Endometrial microvascular endothelial cells (primary cell): Measurements from ENCODE around the gene SMOC2. TPM values are rescaled to one million over a fixed set of nuclear protein-coding genes. Genes with fewer than 3 reads are reported as not detected.
"Not testable (repeated sequence)": the region's sequence is repeated elsewhere in the genome, so short reads cannot be mapped to it uniquely, and the experiment has no call there.

Experiments used
- in situ Hi-C: cut with HindIII; loops from 2 replicates; pipeline ENCODE4 v1.10.0; 2017; ENCODE audit warnings: low sequenced_read_pairs, low pct_unique_long_range_greater_than_20kb; ENCODE audit errors: inconsistent ontology term
- total RNA-seq: library from RNA; depleted of rRNA; stranded (reverse); fragments of >200 nt; gene quantifications from one replicate; pipeline ENCODE4 v1.2.3, GENCODE V29; 2015; ENCODE audit errors: inconsistent ontology term

The SMOC2 gene
- total RNA-seq, 1 donor from 2014 or later: not detected

DNA sequence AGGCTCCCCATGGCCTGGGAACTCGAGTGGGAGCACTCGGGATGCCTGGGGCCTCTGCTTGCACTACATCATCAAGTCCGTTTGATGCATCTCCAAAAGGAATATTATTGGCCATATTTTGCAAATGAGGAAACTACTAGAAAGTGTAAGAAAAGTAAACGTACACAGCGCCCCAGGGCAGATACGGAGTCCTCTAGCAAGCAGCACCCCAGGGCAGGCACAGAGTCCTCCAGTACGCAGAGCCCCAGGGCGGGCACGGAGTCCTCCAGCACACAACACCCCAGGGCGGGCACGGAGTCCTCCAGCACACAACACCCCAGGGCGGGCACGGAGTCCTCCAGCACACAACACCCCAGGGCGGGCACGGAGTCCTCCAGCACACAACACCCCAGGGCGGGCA is 264.3 kb downstream of the SMOC2 start:
- in situ Hi-C loops: not testable (repeated sequence)

DNA sequence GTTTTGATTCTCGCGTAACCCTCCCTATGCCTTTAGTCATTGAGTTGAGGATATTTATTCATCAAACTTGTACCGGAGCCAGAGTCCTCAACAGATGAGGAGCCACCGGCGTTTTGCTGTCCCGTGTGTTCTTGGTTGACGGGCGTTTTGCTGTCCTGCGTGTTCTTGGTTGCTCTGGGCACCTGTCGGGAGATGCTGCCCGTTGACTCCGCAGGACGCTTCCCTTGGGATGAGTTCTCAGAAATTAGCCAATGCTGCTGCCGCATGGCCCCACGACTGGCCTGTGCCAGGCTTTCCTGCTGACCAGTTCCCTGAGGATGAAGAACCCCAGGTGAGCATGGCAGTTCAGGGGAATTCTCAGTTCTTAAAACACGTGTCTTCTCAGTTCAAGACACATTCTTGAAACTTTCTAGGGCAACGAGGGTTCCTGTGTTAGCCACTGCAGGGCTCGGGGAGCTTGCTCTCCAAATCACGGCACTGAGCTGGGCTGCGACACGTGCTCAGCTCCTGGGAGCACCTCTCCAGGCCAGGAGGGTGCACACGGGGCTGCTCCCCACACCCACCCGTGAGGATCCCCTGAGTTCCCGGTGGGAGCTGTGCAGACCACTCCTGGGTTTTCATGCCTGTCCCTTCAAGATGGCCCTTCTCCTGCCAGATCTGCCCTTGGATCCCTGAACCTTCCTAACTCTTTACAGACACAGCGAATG is 265.6 kb downstream of the SMOC2 start:
- in situ Hi-C loops: no loop called here

- in situ Hi-C loops: no loop called here
Measured at GRCh38 chr6:168708526-168708925, 267.5 kb downstream of the SMOC2 start.

GRCh38 chr6:168708984-168709383 is 268.0 kb downstream of the SMOC2 start:
- in situ Hi-C loops: no loop called here

DNA sequence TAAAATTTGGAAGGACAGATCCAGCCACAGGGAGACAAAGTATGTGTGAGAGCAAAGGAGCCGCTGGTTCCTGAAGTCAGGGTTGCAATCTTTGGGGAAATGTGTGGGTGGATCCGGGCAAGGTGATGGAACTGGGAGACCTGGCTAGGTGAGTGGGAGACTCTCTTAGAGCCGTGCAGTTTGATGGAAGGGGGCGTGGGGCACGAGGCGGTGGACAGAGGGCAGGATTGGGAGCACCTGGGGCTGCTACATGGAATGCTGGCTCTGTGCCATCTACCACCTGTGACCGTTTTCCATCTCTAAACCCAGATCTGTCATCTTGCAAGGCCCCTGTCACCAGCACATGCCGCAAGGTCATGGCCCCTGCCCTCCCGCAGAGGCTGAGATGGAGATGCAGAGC is 268.4 kb downstream of the SMOC2 start:
- in situ Hi-C loops: no loop called here

DNA sequence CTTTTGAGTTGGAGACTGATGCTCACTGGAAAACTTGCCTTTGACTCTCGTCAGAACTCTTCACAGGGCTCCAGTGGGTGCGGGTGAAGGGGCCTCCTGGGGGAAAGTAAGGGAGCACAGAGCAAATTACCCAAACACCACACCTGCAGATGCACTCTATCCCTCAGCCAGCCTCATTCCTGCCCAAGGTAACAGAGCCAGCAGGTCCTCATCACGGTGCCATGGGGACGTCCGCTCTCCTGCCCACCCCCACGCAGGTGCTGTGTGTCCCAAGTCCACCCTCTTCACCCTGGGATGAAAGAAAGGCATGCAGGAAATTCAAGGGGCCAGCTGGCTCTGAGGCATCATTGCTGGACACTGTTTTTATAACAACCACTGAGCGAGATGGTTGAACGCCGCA is 269.0 kb downstream of the SMOC2 start:
- in situ Hi-C loops: no loop called here

DNA sequence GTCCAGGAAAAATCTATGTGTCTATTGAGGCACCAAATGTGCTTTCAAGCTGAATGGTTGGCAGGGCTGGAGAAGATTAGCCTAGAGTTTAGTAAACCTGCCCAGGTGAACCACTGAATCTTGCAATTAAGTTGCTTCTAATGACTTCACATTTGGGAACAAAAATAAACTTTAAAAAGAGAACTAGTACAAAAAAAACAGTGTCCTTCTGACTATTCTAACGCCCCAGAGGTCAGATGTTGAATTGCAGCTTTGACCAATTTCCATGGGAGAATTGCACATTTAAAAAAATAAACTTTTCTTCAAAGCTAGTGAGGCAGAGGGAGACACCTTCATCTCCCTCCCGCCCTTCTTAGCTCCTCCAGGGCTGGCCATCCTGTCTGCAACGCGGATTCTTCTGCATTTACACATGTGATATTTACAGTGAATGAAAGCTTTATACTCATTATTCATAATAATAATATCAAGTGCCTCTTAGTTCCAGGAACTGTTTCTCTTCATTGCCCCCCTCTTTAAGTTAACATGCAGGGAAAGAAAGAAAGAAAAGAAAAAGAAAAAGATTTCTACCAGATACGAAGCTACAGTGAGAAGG is 270.2 kb downstream of the SMOC2 start:
- in situ Hi-C loops: no loop called here

DNA sequence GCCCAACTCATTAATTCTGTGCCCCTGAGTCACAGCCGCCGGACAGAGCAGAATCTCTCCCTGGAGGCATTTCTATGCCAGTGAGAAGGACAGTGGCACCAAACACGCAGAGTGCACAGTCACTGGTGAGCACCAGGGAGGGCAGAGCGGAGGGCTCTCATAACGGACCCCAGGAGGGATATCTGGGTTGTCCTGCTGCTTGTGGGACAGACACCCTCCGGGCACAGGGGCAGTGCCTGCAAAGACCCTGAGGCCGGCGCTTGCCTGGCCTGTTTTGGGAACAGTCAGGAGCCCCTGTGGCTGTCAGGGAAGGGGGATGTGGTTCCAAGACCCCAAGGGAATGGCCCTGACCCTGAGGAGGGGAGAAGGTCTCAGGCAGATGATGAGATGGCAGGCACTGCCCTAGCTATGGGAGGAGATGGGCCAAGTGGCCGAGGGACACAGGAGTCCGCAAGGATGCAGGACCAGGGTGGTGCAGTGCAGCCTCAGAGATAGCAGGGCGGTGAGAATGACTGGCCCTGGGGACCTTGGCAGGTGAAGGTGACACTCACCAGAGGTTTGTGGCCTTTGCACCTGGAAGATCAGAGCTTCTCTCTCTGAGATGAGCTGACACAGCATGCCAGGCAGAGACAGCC is 270.8 kb downstream of the SMOC2 start:
- in situ Hi-C loops: no loop called here

- in situ Hi-C loops: no loop called here
Measured at GRCh38 chr6:168712993-168713392, 272.0 kb downstream of the SMOC2 start.

GRCh38 chr6:168713839-168714238 is 272.9 kb downstream of the SMOC2 start:
- in situ Hi-C loops: no loop called here

DNA sequence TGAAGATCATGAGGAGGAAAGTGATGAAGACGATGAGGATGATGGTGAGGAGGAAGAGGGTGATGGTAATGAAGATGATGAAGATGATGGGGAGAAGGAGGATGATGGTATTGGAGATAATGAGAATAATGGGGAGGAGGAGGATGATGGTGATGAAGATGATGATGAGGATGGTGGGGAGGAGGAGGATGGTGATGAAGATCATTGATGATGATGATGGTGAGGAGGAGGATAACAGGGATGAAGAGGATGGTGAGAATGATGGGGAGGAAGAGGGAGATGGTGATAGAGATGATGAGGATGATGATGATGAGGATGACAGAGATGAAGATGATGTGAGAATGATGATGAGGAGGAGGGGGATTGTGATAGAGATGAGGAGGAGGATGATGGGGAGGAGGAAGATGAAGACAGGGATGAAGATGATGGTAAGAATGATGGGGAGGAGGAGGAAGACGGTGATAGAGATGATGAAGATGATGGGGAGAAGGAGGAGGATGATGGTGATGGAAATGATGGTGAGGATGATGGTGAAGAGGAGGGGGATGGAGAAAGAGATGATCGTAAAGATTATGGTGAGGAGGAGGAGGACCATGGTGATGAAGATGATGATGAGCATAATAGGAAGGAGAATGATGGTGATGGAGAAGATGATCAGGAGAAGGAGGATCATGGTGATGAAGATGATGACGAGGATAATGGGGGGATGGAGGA is 273.7 kb downstream of the SMOC2 start:
- in situ Hi-C loops: no loop called here

- in situ Hi-C loops: no loop called here
Measured at GRCh38 chr6:168715643-168716481, 274.9 kb downstream of the SMOC2 start.

GRCh38 chr6:168716581-168716980 is 275.6 kb downstream of the SMOC2 start:
- in situ Hi-C loops: no loop called here

- in situ Hi-C loops: no loop called here
Measured at GRCh38 chr6:168717491-168717890, 276.5 kb downstream of the SMOC2 start.

Other genes with a start within 250 kb of the SMOC2 start
- not detected for gene DACT2, start 121.4 kb upstream of the SMOC2 start, total RNA-seq